Measurements from ENCODE around the gene TIMM21.

TIMM21 gene

DNA sequence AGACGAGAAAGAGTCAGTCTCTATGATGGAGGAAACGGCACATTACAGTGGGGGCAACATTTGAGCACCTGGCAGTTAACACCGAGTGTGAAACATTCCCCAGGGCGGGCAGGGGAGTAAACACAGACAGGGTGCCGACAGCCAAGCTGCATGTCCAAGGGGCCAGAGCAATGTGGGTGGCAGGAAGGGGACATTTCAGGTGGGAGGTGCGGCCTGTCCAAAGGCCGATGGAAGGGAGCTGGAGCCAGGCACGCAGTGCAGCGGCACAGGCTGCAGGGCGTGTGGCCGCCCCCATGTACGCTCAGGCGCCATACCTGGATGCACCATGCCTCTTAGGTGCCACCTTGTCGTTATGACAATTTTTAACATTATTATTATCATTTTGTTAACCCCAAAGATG is 43.3 kb downstream of the TIMM21 start:
- TF ChIP-seq GATA3 (IDR thresholded peaks at IDR 0.05; ENCODE audit: low read depth, low read length) (no peak), GATA2 (IDR thresholded peaks at IDR 0.05; ENCODE audit: low read depth, low read length) (no peak)

- TF ChIP-seq GATA3 (IDR thresholded peaks at IDR 0.05; ENCODE audit: low read depth, low read length): no peak
- no peak for TF ChIP-seq GATA2 (IDR thresholded peaks at IDR 0.05; ENCODE audit: low read depth, low read length)
These were observed 46.4 kb downstream of the TIMM21 start for GRCh38 chr18:74194691-74195090.

DNA sequence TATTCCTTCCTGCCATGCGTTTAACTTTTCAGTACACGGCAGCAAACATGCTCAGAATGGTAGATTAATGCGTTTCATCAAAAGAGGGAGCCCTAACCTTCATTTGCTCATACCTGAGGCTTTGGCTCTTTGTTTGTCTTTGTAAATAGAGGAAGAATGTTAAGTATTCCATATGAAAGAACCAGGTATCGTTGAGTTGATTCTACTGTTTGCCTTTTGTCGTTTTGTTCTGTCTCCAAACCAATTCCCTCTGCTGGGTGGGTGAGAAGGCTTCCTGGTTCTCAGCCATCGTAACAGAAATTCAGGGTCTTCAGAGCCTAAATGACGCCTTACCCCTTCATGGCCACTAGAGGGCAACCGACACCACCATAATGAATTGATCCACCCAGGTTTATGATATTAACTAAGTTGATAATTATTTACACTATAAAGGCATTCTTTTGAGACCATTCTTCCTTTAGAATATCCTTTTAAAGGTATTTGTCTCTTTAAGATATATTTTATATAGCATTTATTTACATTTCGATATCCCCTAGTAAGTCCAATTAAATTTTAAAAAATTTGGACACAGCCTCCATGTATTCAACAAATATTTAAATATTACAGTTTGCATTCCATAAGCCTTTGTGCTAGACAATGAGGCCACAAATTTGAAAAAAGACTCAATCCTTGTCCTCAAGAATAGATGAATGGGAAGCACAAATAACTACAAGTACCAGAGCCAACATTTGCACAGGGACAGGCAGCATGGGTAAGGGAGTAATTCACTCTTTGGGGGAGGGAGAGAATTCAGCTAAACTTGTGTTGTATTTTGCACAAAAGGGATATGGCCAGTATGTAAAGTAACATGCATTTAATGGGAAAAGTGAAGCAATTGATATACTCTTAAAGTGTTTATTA is 48.1 kb downstream of the TIMM21 start:
- TF ChIP-seq GATA2 (IDR thresholded peaks at IDR 0.05; ENCODE audit: low read depth, low read length) (no peak), GATA3 (IDR thresholded peaks at IDR 0.05; ENCODE audit: low read depth, low read length) (no peak)

- TF ChIP-seq GATA2 (IDR thresholded peaks at IDR 0.05; ENCODE audit: low read depth, low read length) (no peak), GATA3 (IDR thresholded peaks at IDR 0.05; ENCODE audit: low read depth, low read length) (no peak)
These were observed 49.5 kb downstream of the TIMM21 start for GRCh38 chr18:74197705-74198341.

DNA sequence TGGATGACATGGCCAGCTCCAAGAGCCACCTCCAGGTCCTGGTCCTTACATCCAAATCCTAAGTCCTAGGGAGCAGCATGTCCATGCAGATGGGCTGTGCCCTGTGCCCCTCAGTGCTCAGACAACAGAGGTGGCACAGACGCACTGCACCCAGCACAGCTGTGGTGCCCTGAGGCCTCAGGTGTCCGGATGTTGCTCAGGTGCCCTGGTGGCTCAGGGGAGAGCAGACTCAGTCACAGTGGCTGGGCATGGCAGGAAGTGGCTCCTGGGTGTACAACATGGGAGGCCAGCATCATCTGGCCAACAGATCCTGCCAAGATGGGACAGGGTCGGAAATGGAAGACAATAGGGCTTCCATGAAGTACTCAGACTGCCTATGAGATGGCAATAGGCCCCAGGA is 50.1 kb downstream of the TIMM21 start:
- TF ChIP-seq GATA2 (IDR thresholded peaks at IDR 0.05; ENCODE audit: low read depth, low read length) (no peak), GATA3 (IDR thresholded peaks at IDR 0.05; ENCODE audit: low read depth, low read length) (no peak)

DNA sequence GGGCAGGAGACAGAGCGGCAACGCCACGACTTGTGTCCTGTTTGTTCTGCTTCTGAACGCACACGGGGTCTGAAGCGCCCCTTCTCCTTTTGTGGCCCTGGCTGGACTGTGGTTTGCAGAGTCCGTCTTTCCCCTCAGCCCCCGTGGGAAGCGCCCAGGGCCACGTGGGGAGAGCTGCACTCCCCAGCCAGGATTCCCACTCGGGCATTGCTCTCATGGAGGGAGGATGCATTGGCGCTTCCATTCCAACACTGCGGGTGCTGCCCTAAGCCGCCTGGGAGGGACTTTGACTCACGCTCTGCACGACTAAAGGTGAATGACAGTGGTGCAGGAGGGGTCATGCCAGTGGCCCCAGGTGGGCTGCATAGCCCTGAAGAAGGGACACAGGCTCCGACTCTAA is 52.5 kb downstream of the TIMM21 start:
- TF ChIP-seq GATA3 (IDR thresholded peaks at IDR 0.05; ENCODE audit: low read depth, low read length) (no peak), GATA2 (IDR thresholded peaks at IDR 0.05; ENCODE audit: low read depth, low read length) (no peak)

DNA sequence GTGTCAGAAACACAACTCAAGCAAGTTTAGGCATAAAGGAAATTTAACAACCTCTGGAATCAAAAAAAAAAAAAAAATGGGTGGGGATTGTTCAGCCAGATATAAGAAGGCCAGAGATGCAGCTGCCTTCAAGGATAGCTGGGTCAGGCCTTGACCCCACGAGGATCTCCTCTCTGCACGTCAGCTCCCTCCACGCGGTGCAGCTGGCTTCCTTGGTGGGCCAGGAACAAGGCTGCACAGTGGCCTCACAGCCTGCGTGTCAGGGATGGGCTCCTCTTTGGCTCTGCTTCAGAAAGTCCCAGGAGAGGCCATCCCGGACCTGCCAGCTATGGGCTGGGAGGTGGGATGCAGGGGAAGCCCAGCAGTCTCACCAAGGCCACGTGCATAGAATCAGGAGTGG is 55.5 kb downstream of the TIMM21 start:
- no peak for TF ChIP-seq GATA3 (IDR thresholded peaks at IDR 0.05; ENCODE audit: low read depth, low read length)
- no peak for TF ChIP-seq GATA2 (IDR thresholded peaks at IDR 0.05; ENCODE audit: low read depth, low read length)

GRCh38 chr18:74204526-74205152 is 56.3 kb downstream of the TIMM21 start:
- no peak for TF ChIP-seq GATA3 (IDR thresholded peaks at IDR 0.05; ENCODE audit: low read depth, low read length)
- no peak for TF ChIP-seq GATA2 (IDR thresholded peaks at IDR 0.05; ENCODE audit: low read depth, low read length)
